Activated naive CD4-positive, alpha-beta T cell treated with Interleukin-2 at 50 U/mL for 16 hours (primary cell): Measurements from ENCODE around the gene TMX3.
A peak's percentile ranks its signal among the peaks of the same experiment; 100 is the strongest.

Experiments used
- DNase-seq: peaks from one replicate; pipeline ENCODE4 v3.0.0-alpha.2; 2020

Gene TMX3, protein sequence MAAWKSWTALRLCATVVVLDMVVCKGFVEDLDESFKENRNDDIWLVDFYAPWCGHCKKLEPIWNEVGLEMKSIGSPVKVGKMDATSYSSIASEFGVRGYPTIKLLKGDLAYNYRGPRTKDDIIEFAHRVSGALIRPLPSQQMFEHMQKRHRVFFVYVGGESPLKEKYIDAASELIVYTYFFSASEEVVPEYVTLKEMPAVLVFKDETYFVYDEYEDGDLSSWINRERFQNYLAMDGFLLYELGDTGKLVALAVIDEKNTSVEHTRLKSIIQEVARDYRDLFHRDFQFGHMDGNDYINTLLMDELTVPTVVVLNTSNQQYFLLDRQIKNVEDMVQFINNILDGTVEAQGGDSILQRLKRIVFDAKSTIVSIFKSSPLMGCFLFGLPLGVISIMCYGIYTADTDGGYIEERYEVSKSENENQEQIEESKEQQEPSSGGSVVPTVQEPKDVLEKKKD

DNA sequence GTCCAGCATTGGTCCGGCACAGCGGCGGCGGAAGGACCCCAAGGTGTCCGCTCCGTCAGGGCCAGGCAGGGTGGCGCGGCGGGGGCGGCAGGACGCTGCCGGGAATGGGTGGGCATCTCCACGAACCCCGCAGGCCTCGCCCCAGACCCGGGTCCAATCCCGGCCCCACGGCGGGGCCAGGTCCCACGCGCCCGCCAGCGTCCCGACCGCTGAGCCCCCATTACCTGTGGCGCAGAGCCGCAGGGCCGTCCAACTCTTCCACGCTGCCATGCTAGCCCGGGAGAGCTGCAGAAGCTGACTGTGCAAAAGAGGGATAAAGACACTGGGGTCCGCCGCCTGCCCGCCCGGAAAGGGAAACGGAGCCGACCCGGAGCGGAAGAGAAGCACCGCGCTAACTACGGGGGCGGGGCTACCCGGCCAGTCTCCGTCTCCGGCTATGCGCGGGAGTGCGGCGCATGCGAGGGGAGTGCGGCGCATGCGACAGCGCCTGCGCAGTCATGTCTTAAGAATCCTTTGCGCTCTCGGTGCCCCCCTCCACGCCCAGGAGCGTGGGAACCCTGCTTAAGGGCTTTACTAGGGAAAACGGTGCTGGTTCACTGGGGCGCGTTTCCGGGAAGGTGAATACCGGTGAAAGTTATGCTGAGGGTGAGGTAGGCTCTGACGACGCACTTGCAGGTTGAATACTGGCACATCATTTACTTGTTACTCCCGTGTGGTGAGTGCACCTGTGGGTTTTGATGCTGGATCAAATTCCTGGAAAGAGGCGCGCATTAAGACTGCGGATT, at the start of gene TMX3:
TSS of gene TMX3 (minus strand) at position 397 of the 785 bp plus-strand sequence. CDS start at position 270, 127 bp downstream.
- peak; percentile 93 for DNase-seq

DNA sequence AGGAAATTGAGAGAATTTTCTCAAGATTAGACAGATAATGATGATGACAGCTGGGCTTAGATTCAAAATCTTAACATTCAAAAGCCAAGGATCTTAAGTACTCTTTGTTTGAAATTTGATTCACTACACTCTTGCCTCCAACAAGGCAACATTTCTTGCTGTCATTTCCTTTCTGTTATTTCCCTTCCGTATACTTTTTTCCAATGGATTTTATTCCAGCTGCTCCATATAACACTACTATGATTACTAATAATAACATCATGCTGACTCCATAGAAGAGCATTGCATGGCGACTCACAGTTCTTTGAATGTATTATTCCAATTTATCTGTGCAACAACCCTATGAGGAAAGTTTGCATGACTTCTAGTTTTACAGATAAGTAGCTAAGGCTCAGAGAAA, 49.1 kb upstream of the TMX3 start:
- DNase-seq = no peak

GRCh38 chr18:68763083-68763482, 48.2 kb upstream of the TMX3 start:
- DNase-seq = no peak

DNA sequence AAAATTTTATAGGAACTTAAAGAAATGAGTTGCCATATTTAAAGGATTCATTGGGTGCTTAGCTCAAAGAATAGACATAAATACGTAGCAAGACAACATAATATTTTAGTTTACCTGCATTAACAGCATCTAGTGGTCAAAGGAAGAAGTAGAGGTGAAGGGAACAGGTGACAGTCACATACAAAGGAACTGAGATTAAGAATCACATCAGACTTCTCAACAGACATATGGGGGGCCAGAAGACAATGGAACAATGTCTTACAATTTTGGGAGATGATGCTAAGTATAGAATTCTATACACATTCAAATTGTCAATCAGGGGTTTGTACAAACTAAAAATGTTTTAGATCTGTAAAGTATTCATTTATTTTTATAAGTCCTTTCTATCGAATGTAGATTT, 44.4 kb upstream of the TMX3 start:
- DNase-seq = no peak

DNA sequence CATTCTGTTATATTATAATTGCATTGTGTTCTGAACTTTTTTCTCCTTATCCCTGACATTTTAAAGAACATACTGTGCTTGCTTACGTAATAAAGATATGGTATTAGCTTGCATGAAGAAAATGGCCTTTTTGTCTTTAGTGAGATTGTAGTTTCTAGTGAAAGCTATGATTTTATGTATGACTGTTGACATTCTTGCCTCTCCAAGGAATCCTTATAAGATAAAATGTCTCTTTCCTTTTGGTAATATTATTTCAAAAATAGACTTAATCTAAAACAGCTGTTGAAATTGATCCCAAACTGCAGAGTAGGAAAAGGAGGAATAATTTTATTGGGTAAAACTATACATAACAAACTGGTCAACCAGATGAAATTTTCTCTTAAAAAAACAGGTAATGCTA, 42.2 kb upstream of the TMX3 start:
- no peak for DNase-seq

DNA sequence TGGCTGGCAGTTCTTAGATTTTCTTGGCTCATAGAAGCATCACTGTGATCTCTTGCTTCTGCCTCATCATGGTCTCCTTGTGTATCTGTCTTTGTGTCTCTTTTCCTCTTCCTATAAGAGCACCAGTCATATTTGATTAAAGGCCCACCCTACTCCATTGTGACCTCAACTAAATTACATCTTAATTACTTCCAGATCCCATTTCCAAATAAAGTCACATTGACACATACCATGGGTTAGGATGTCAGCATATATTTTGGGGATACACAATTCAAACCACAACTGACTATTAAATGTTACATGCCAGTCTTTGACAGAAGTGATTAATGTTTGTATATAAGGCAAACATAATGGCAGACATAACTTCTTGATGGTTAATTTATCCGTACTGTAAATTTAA, 27.3 kb upstream of the TMX3 start:
- no peak for DNase-seq

GRCh38 chr18:68740966-68741365, 26.1 kb upstream of the TMX3 start:
- DNase-seq = no peak

DNA sequence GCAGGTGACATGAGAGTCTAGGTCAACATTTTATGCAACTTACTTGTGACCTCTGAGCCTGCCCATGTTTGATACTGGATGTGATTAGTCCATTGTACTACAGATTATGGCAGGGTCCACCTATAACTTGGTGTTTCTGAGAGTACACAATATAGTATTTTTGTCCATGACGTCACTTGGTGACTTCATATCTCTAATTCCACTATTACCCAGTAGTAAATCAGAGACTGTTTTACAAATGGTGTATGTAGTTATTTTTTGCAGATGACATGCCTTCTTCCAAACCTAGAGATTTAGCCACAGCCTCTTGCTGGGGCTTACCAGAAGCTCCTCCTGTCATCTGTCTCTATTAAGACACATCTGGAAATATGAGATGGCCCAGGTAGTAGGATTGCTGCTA, 24.6 kb upstream of the TMX3 start:
- no peak for DNase-seq

DNA sequence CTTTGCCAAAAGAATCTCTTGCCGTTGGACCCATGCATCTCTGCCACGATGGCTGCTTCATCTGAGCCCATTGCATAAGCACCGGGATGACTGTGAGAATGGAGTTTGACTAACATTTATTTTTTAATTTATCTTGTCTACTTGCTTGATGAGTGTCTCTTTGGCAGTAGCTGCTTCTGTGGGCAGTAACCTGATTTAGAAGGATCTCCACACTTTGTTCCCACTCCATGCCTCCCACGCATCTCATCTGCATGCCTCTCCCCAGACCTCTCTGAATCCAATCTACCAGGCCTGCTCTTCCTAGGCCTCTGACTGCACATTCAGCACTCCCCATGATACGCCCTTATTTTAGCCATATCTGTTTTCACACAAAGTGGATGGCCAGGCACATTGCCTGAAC, 23.7 kb upstream of the TMX3 start:
- no peak for DNase-seq

- no peak for DNase-seq
These were observed 20.8 kb upstream of the TMX3 start for GRCh38 chr18:68735483-68736343.

GRCh38 chr18:68734308-68734707, 19.4 kb upstream of the TMX3 start:
- DNase-seq = no peak

- no peak for DNase-seq
These were observed 18.8 kb upstream of the TMX3 start for GRCh38 chr18:68733707-68734106.

DNA sequence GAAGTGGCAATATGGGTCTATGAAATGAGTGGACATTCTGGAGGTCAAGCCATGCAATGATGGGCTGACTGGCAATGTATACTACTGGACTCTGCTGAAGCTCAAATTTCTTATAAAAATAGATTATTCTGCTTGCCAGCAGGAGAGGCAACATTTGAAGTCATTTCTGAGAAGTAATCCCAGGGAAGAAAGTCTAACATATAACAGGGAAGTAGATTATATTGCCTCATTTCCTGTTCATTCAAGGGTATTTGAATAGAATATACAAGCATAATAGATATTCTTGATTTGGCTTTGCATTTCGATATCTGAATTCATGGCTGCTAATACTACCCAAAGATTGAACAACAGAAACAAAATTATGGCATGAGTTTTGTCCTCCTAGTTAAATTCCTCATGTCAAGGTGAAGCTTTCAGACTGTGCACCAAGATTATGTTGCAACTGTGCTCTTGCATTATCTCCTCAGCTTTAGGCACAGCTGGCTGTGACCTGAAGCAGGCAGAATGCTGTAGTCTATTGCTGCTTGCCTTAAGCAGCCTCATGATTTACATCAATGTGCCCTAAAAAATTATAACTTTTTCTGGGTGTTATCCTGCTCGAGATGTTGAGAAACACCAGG, 13.3 kb upstream of the TMX3 start:
- no peak for DNase-seq

DNA sequence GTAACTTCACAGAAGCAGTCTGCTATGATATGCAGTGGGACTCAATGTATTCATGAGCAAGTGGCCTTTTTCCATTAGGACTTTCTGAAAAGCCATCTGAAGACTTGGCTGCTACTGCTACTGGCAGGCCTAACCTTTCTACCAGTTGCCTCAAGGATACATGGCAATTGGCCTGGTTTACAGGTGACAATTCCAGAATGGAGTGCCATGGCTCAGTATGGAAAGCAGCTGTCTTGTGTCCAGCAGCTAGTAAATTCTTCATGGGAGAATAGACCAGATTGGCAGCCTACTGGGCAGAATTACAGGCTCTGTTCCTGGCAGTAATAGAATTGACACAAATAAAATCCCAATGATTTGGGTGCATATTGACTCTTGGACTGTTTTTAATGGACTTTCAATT, 12.6 kb upstream of the TMX3 start:
- DNase-seq = no peak

GRCh38 chr18:68725346-68725745, 10.4 kb upstream of the TMX3 start:
- DNase-seq = no peak

DNA sequence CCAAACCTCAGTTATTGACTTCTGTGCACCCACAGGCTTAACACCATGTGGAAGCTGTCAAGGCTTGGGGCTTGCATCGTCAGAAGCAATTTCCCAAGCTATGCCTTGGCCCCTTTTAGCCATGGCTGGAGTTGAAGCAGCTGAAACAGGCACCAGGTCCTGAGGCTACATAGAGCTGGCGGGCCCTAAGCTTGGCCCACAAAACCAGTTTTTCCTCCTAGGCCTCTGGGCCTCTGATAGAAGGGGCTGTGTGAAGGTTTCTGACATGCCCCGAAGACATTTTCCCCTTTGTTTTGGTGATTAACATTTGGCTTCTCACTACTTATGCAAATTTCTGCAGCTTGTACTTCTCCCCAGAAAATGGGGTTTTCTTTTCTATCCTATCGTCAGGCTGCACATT, 9.1 kb upstream of the TMX3 start:
- DNase-seq = no peak

- DNase-seq = no peak
These were observed 8.6 kb upstream of the TMX3 start for GRCh38 chr18:68723539-68723938.

GRCh38 chr18:68722821-68723220, 7.9 kb upstream of the TMX3 start:
- no peak for DNase-seq

- no peak for DNase-seq
These were observed 7.0 kb upstream of the TMX3 start for GRCh38 chr18:68721681-68722583.

- no peak for DNase-seq
These were observed 569 bp downstream of the TMX3 start for GRCh38 chr18:68714366-68714711.

- no peak for DNase-seq
These were observed 1.1 kb downstream of the TMX3 start for GRCh38 chr18:68713796-68714195.

GRCh38 chr18:68713131-68713530, 1.8 kb downstream of the TMX3 start:
- DNase-seq = no peak
